GM23248 (cell line): Measurements from ENCODE around the gene ANKRD18B. TPM values are rescaled to one million over a fixed set of nuclear protein-coding genes. Genes with fewer than 3 reads are reported as not detected.
A peak's percentile ranks its signal among the peaks of the same experiment; 100 is the strongest.
"Not testable (repeated sequence)": the region's sequence is repeated elsewhere in the genome, so short reads cannot be mapped to it uniquely, and the experiment has no call there.

Experiments
- DNase-seq: peaks from one replicate; pipeline ENCODE4 v3.0.0-alpha.2; 2015
- H2AFZ ChIP-seq: fragments of 200-600 bp; sonication (generic); 2 replicates; pipeline ENCODE4 v1.6.1; 2016; ENCODE audit warnings: antibody characterized with exemption
- H3F3A ChIP-seq: fragments of 200-600 bp; sonication (generic); 2 replicates; pipeline ENCODE4 v1.6.1; 2016; ENCODE audit warnings: mild to moderate bottlenecking, antibody characterized with exemption, mixed run types; ENCODE audit not compliant: insufficient read depth
- H3K27ac ChIP-seq: fragments of 200-600 bp; sonication (generic); 2 replicates; pipeline ENCODE4 v1.5.1; 2016; ENCODE audit warnings: mild to moderate bottlenecking
- H3K27me3 ChIP-seq: fragments of 200-600 bp; sonication (generic); replicated peaks from 2 replicates; pipeline ENCODE4 v1.6.1; 2016; ENCODE audit warnings: mild to moderate bottlenecking; ENCODE audit not compliant: insufficient read depth
- H3K36me3 ChIP-seq: fragments of 200-600 bp; sonication (generic); 2 replicates; pipeline ENCODE4 v1.6.1; 2016; ENCODE audit warnings: low read depth, mild to moderate bottlenecking
- H3K4me1 ChIP-seq: fragments of 200-600 bp; sonication (generic); 2 replicates; pipeline ENCODE4 v1.6.1; 2016; ENCODE audit warnings: mild to moderate bottlenecking; ENCODE audit not compliant: insufficient read depth
- H3K4me2 ChIP-seq: fragments of 200-600 bp; sonication (generic); one replicate; pipeline ENCODE4 v1.6.1; 2016; ENCODE audit warnings: mild to moderate bottlenecking; ENCODE audit not compliant: unreplicated experiment
- H3K4me3 ChIP-seq: fragments of 200-600 bp; sonication (generic); 2 replicates; pipeline ENCODE4 v1.5.1; 2016; ENCODE audit warnings: mild to moderate bottlenecking
- H3K79me2 ChIP-seq: fragments of 200-600 bp; sonication (generic); 2 replicates; pipeline ENCODE4 v1.6.1; 2016; ENCODE audit warnings: mild to moderate bottlenecking; ENCODE audit not compliant: insufficient read depth
- H3K9ac ChIP-seq: fragments of 200-600 bp; sonication (generic); 2 replicates; pipeline ENCODE4 v1.6.1; 2016; ENCODE audit warnings: mild to moderate bottlenecking
- H3K9me2 ChIP-seq: fragments of 200-600 bp; sonication (generic); 2 replicates; pipeline ENCODE4 v1.6.1; 2016; ENCODE audit warnings: mixed run types, mild to moderate bottlenecking, moderate library complexity; ENCODE audit not compliant: insufficient read depth
- H3K9me3 ChIP-seq: fragments of 200-600 bp; sonication (generic); one replicate; pipeline ENCODE4 v1.6.1; 2017; ENCODE audit warnings: low read depth
- H4K20me1 ChIP-seq: fragments of 200-600 bp; sonication (generic); 2 replicates; pipeline ENCODE4 v1.6.0; 2016; ENCODE audit not compliant: insufficient read depth
- EZH2 ChIP-seq: fragments of 200-600 bp; sonication (generic); IDR thresholded peaks from 2 replicates; pipeline ENCODE4 v1.6.1; 2018; ENCODE audit warnings: antibody characterized with exemption, mild to moderate bottlenecking; ENCODE audit not compliant: insufficient read depth, poor library complexity, severe bottlenecking
- EZH2phosphoT487 ChIP-seq: fragments of 200-600 bp; sonication (generic); IDR thresholded peaks from 2 replicates; pipeline ENCODE4 v1.6.1; 2018; ENCODE audit warnings: antibody characterized with exemption, moderate library complexity, mild to moderate bottlenecking, low read depth; ENCODE audit not compliant: insufficient read depth
- WGBS, 2 experiments: methylation state at CpG; one replicate each; pipeline ENCODE4 v1.1.6; 2015 to 2017; ENCODE audit warnings: low lambda C conversion rate in 2 of 2, low coverage in 1 of 2; ENCODE audit errors: missing lambda C conversion rate in 2 of 2; 5-methylcytosine and 5-hydroxymethylcytosine counted together
- in situ Hi-C: fragments of 300-500 bp; cut with MboI; formaldehyde crosslinking; loops from 2 replicates; pipeline ENCODE4 v1.15.0; 2020
- polyA plus RNA-seq: library from polyadenylated mRNA; unstranded; fragments of >200 nt; fragmentation: Nextera tagmentation; extraction: Ambion mirVana; gene quantifications from 2 replicates; pipeline ENCODE4 v1.2.1, GENCODE V29; 2016
- total RNA-seq: library from RNA; depleted of rRNA; stranded (reverse); fragments of >200 nt; shearing (Covaris generic); gene quantifications from 2 replicates; pipeline ENCODE4 v1.2.3, GENCODE V29; 2014; rRNA removed

ANKRD18B gene
- 0.11 TPM in 1 of 2 replicates, not detected in the other for total RNA-seq
- polyA plus RNA-seq, result 0.49 and 0.74 TPM in 2 replicates

GRCh38 chr9:33523397-33524305 is at the start of gene ANKRD18B:
ANKRD18B (plus strand) TSS chr9:33524251; CDS start chr9:33524490, 239 bp downstream.
- DNase-seq, result peak; percentile 91
- H3K79me2 ChIP-seq, in situ Hi-C loops, H3K36me3 ChIP-seq, H3K4me1 ChIP-seq, H3K27ac ChIP-seq, H3K27me3 ChIP-seq, H3F3A ChIP-seq, H4K20me1 ChIP-seq, H3K9me2 ChIP-seq, H3K9me3 ChIP-seq: not testable (repeated sequence)
- Histone ChIP-seq H3K4me2 (peak within 1 kb of the TSS; percentile 72), H3K4me3 (peak within 1 kb of the TSS; percentile 73), H2AFZ (peak within 1 kb of the TSS; percentile 81), H3K9ac (peak within 1 kb of the TSS; percentile 78)
- 5 to 7% methylated on average over 61 to 71 of the region's 73 CpGs for WGBS, 2 experiments

- in situ Hi-C loops, result no loop called here
- Histone ChIP-seq H3K36me3 (peaks cover 3% of the 10 kb centered on the region; the same call in 1 of the 2 replicates), H3K9me3 (no peaks in the 10 kb centered on the region), H3K79me2 (peaks cover 38% of the 10 kb centered on the region), H4K20me1 (no peaks in the 10 kb centered on the region), H3K4me3 (no peak overlapping the region), H3K9ac (no peak overlapping the region), H3K4me1 (peaks cover 18% of the 10 kb centered on the region; the same call in 1 of the 2 replicates), H3K27me3 (no peaks in the 10 kb centered on the region), H3K4me2 (no peak overlapping the region), H3K9me2 (no peaks in the 10 kb centered on the region), H2AFZ (no peak overlapping the region), H3K27ac (no peak overlapping the region), H3F3A (no peaks in the 10 kb centered on the region)
- WGBS, 2 experiments, result 63 to 73% methylated on average over 1 of the region's 1 CpG
- no peak for DNase-seq
- no peak for TF ChIP-seq EZH2phosphoT487
Observed at GRCh38 chr9:33475357-33475756, 48.7 kb upstream of the ANKRD18B start.

GRCh38 chr9:33476503-33476902 is 47.5 kb upstream of the ANKRD18B start:
- Histone ChIP-seq H3K9me3 (no peaks in the 10 kb centered on the region), H3K9ac (no peak overlapping the region), H3K36me3 (no peaks in the 10 kb centered on the region; the same call in 1 of the 2 replicates), H3K79me2 (peaks cover 27% of the 10 kb centered on the region), H4K20me1 (no peaks in the 10 kb centered on the region), H3K27ac (no peak overlapping the region), H3K27me3 (no peaks in the 10 kb centered on the region), H3K4me2 (no peak overlapping the region), H3K4me1 (peaks cover 16% of the 10 kb centered on the region; the same call in 1 of the 2 replicates), H3K4me3 (no peak overlapping the region), H3K9me2 (no peaks in the 10 kb centered on the region), H3F3A (no peaks in the 10 kb centered on the region), H2AFZ (no peak overlapping the region)
- no peak for TF ChIP-seq EZH2
- TF ChIP-seq EZH2phosphoT487, result no peak
- 98% methylated on average over 10 of the region's 10 CpGs for WGBS, 2 experiments
- in situ Hi-C loops, result no loop called here
- no peak for DNase-seq

- no peak overlapping the region for H3K27ac ChIP-seq
- TF ChIP-seq EZH2phosphoT487 (no peak), EZH2 (no peak)
- H3K4me3 ChIP-seq, result no peak overlapping the region
- no peak overlapping the region for H3K4me2 ChIP-seq
- H3K4me1 ChIP-seq, result no peaks in the 10 kb centered on the region
- H3K79me2 ChIP-seq, result no peaks in the 10 kb centered on the region
- H4K20me1 ChIP-seq, result no peaks in the 10 kb centered on the region
- no peaks in the 10 kb centered on the region for H3K9me2 ChIP-seq
- no peak for DNase-seq
- no peak overlapping the region for H2AFZ ChIP-seq
- H3K27me3 ChIP-seq, result no peaks in the 10 kb centered on the region
- 75 to 82% methylated on average over 2 of the region's 2 CpGs for WGBS, 2 experiments
- H3K36me3 ChIP-seq, result no peaks in the 10 kb centered on the region
- in situ Hi-C loops, result no loop called here
- H3K9ac ChIP-seq, result no peak overlapping the region
- H3F3A ChIP-seq, result no peaks in the 10 kb centered on the region
- H3K9me3 ChIP-seq, result no peaks in the 10 kb centered on the region
Observed at GRCh38 chr9:33480106-33480505, 43.9 kb upstream of the ANKRD18B start.
